22Rv1 (cell line): ENCODE results near the gene OR2Y1.
"Not testable (repeated sequence)": the region's sequence is repeated elsewhere in the genome, so short reads cannot be mapped to it uniquely, and the experiment has no call there.

ENCODE experiments used
- ZFX ChIP-seq: fragments of 450-650 bp; IDR thresholded peaks from 2 replicates; pipeline ENCODE4 v1.6.1; 2017; ENCODE audit warnings: antibody characterized with exemption, borderline replicate concordance
- TF ChIP-seq, protein P1 (sequence below): fragments of 450-650 bp; IDR thresholded peaks from 2 replicates; pipeline ENCODE4 v1.5.1; 2017; ENCODE audit warnings: mild to moderate bottlenecking

DNA sequence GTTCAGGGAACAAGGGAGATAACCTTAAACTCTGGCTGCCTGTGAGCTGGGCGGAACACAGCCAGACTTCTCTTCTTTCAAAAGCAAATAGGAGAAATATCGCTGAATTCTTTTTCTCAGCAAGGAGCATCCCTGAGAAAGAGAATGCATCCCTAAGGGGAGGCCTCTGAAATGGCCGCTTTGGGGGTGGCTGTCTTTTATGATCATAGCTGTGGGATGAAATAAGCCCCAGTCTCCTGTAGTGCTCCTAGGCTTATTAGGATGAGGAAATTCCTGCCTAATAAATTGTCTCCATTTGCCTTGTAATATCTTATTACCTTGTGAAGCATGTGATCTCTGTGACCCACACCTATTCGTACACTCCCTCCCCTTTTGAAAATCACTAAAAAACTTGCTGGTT, 39.4 kb downstream of the OR2Y1 start:
- TF ChIP-seq, protein P1, sequence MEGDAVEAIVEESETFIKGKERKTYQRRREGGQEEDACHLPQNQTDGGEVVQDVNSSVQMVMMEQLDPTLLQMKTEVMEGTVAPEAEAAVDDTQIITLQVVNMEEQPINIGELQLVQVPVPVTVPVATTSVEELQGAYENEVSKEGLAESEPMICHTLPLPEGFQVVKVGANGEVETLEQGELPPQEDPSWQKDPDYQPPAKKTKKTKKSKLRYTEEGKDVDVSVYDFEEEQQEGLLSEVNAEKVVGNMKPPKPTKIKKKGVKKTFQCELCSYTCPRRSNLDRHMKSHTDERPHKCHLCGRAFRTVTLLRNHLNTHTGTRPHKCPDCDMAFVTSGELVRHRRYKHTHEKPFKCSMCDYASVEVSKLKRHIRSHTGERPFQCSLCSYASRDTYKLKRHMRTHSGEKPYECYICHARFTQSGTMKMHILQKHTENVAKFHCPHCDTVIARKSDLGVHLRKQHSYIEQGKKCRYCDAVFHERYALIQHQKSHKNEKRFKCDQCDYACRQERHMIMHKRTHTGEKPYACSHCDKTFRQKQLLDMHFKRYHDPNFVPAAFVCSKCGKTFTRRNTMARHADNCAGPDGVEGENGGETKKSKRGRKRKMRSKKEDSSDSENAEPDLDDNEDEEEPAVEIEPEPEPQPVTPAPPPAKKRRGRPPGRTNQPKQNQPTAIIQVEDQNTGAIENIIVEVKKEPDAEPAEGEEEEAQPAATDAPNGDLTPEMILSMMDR: not testable (repeated sequence)
- not testable (repeated sequence) for TF ChIP-seq ZFX
